ENCODE measurements around the gene KDM2B.
A peak's percentile ranks its signal among the peaks of the same experiment; 100 is the strongest.
"Not testable (repeated sequence)": the region's sequence is repeated elsewhere in the genome, so short reads cannot be mapped to it uniquely, and the experiment has no call there.

KDM2B gene

GRCh38 chr12:121495746-121496145 lies 85.1 kb downstream of the KDM2B start:
- DNase-seq, result no peak

DNA sequence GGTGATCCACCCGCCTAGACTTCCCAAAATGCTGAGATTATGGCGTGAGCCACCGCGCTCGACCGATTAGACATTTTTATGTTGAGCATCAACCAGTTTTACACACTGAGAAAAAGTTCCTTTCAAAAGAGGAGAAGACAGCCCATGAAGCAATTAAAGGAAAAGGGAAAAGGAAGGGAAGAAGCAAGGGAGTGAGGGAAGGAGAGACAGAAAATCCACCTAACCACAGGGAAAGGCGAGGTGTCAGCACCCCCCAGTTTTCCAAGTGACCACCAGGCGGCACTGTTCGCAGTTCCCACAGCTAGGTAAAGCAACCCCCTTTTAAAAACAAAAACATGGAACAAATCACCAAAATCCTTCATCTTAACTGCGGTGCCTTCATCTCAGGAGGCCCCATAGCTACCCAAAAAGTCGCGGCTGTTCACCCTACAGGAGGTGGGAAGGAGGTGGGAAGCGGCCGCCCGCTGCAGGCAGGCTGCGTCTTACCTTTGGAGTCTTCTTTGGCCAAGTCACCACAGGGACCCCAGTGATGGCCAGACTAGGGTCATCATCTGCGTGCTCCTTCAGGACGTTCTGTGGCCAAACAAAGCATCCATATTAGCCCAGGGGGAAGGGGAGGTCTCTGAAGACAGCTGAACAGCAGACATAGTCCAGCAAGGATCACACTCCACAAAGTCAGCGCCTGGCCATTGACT lies 86.6 kb downstream of the KDM2B start:
- peak; percentile 30 for DNase-seq

DNA sequence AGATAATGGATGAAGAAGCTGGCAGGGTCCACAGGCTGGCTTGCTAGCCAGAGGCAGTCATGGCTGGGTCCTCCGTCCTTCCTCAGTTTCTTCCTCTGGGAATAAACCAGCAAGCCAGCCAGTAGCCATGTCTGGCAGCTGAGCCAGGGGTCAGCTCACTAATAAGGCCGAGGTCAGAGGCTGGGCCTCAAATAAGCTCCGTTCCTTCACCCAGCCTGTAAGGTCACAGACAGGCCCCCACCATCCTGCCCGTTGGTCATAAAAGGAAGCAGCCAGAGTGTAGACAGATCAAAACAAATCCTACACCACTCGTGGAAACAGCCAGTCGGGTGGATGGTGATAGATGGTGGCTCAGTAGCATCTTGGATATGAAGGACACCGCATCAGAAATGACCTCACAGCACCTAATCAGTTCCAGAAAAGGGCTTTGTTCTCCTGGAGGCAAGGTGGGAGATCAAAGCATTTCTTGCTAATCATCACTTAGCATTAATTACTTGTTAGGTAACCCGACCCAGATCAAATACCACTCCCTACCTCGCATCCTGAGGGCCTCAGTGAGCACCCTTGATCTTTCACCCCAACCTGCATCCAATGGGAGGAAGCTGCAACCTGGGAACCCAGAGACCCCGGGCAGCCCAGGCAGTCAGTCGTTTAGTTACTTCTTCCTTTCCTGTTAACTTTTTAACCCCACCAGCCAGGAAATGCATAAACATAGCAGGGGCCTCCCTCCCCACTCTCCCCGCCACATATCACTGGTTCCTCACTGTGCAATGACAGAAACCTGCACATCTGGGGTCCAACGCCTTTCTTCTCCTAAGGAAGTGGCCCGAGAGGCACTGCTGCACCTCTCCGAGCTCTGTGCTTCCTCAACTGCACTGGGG lies 90.2 kb downstream of the KDM2B start:
- no peak for DNase-seq

DNA sequence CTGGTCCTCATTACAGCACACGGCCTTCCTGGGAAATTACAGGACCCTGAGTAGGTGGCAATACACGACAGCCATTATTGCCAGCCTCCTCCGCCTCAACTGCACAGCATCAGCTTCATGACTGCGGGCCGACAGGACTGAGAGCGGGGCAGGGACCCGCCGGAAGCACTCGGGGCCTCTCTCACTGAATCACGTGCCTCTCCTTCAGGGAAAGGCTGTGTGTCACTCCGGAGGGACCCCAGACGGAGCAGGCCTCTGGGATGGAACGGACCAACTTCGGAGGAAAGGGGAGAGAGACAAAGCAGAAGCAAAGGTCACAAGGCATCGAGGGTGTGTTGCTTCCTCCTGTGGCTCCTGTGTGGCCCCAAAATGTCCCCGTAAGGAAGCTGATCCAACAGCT lies 90.9 kb downstream of the KDM2B start:
- no peak for DNase-seq

DNA sequence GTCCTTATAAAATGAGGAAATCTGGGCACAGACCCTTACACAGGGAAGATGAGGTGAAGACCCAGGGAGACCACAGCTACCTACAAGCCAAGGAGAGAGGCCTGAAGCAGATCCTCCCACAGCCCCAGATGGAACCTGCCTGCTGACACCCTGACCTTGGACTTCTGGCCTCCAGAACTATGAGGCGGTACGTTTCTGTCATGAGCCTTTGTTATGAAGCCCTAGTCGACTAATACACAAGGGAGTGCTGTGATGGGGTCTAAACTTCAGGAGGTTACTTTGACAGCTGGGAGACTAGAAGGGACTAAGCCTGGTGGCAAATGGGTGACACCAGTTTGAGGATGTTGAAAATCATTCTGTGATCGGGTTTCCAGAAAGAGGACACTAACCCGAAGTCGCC lies 95.9 kb downstream of the KDM2B start:
- no peak for DNase-seq

DNA sequence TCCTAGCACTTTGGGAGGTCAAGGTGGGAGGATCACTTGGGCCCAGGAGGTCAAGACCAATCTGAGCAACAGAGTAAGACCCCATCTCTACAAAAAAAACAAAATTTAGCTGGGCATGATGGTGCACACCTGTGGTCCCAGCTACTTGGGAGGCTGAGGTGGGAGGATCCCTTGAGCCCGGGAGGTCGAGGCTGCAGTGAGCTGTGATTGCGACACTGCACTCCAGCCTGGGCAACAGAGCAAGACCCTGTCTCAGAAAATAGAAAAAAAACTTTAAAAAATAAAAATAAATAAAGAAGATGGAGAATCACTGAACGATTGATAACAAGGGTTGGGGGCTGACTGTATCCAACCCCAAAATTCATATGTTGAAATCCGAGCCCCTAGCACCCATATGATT lies 96.3 kb downstream of the KDM2B start:
- DNase-seq, result not testable (repeated sequence)

DNA sequence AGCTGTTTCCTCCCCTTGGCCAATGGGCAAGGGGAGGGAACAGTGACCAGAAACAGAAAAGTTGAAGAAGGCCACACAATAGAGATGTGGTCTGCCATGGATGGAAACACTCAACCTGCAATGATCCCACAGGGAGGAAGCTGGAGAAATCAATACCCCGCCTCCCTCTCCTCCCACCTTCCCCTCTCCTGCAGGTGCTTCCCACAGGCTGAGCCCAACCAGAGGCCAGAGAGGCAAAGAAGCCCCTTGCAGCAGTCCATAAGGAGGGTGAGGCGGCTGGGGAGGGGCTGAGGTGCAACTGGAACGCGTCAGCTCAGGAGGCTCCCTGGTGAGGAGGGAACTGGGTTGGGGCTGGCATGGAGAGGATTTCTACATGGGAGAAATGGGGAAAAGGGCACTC lies 96.9 kb downstream of the KDM2B start:
- no peak for DNase-seq

- DNase-seq, result no peak
These were observed 104.3 kb downstream of the KDM2B start for GRCh38 chr12:121476477-121476876.

DNA sequence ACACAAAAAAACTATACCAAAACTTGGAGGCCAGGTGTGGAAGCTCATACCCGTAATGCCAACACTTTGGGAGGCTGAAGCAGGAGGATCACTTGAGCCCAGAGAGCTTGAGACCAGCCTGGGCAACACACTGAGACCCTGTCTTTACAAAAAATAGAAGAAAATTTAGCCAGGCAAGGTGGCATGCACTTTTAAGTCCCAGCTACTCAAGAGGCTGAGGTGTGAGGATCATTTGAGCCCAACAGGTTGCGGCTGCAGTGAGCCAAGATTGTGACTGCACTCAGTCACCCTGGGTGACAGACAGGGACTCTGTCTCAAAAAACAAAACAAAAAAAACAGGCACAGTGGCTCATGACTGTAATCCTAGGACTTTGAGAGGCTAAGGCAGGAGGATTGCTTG lies 105.5 kb downstream of the KDM2B start:
- no peak for DNase-seq

DNA sequence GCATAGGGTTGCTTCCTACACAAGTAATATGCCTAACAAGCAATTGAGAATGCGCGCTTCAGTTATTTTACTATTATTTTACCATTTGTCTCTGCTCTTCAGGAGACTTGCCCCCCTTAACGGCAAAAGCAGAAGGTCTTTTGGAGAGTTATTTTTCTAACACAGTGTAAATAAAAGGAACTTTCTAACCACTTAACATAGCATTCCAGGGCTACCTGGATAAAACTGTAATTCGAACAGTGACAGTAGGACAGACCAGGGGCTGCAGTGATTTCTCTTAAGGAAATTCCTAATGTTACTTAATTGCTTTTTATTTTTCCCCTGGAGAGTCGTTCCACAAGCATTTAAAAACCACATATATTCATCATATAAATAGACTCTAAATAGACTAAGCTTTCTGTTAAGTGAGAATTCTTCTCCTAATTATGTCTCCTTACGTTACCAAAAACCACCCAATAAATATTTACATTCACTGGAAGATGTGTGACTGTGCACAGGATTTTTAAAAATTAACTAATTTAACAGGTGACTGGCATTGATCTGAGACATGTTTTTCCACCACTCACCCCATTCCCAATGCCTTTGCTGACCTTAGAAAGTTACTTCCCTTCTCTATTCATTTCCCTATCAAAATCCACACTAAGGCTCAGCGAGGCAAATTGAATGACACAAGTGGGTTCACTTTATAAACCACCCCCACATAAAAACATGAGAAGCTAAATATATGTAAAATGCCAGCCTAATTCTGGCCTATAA lies 108.5 kb downstream of the KDM2B start:
- no peak for DNase-seq

GRCh38 chr12:121470751-121471150 lies 110.1 kb downstream of the KDM2B start:
- DNase-seq, result no peak

DNA sequence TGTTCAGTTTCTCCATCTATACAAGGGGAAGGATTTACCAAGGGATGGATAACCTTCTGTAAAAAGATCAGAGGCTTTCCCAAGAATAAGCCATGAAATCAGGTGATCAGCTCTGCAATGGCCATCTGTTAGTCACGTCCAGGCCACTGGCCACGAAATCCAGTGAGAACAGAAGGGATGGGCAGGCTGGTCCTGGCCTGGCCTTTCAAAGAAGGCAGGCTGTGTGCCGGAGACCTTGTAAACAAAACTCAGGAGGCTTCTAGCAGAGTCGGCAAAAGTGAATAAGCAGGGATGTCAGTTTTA lies 112.4 kb downstream of the KDM2B start:
- DNase-seq, result no peak

DNA sequence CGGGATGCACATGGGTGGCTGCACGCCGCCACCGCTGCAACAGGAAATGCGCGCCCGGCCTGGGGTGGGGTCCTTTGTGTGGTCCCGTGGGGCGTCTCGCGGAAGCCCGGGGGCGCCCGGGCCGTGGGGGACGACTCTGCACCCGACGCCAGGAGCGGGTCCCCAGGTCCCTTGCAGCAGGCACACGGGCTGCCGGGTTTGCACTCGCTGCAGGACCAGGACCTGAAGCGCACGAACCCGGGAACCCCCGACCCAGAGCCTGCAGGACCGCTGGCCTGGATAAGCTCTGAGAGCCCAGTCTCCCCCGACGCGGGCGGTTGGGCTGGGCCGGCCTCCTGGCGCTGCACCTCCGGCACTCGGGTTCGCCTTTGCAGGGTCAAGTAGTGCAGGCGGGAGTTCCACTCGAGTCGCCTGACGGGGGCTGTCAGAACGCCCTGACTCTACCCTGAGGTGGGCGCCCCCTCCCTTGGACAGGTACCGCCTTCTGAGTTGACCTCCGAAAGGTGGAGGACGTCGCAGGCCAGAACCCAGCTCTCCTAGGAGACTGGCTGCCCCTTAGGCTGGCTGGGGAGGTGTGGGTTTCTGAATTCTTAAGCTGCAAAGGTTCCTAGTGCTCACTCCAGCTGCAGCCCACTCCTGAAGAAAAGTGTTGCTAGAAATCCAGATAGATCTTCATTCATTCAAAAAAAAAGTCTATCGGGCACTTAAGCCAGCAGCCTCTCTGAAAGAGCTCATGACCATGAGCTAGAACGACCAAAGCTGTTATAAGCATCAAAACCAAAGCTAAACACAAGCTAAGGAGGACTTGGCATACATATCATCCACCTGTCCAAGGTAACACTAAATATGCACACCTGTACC lies 113.0 kb downstream of the KDM2B start:
- peak; percentile 17 for DNase-seq

- DNase-seq, result peak; percentile 92
These were observed 113.8 kb downstream of the KDM2B start for GRCh38 chr12:121466794-121467637.

- peak; percentile 28 for DNase-seq
These were observed 114.7 kb downstream of the KDM2B start for GRCh38 chr12:121465921-121466793.

- DNase-seq, result no peak
These were observed 116.5 kb downstream of the KDM2B start for GRCh38 chr12:121464331-121464730.

- DNase-seq, result no peak
These were observed 119.8 kb downstream of the KDM2B start for GRCh38 chr12:121461048-121461447.

- no peak for DNase-seq
These were observed 124.3 kb downstream of the KDM2B start for GRCh38 chr12:121456551-121456950.

GRCh38 chr12:121455766-121456420 lies 124.9 kb downstream of the KDM2B start:
- no peak for DNase-seq

- no peak for DNase-seq
These were observed 125.9 kb downstream of the KDM2B start for GRCh38 chr12:121454921-121455320.

Data from fibroblast of skin of right biceps (primary cell).